HG03175 (cell line): ENCODE measurements around the gene ARSI.

ENCODE experiments used
- ATAC-seq: cut with Tn5 transposase; IDR thresholded peaks from one replicate; pipeline ENCODE4 v1.9.1; 2021; ENCODE audit warnings: mild to moderate bottlenecking, moderate library complexity; ENCODE audit not compliant: unreplicated experiment

Gene ARSI

GRCh38 chr5:150302301-150303069, at the start of gene ARSI:
Gene ARSI, minus strand, starts transcription at chr5:150302905. Its CDS starts 532 bp downstream, at chr5:150302373.
- no peak for ATAC-seq

GRCh38 chr5:150350524-150351344, 48.0 kb upstream of the ARSI start:
- ATAC-seq: peak; percentile 83

- ATAC-seq: no peak
Observed at GRCh38 chr5:150349681-150350275, 47.1 kb upstream of the ARSI start.

DNA sequence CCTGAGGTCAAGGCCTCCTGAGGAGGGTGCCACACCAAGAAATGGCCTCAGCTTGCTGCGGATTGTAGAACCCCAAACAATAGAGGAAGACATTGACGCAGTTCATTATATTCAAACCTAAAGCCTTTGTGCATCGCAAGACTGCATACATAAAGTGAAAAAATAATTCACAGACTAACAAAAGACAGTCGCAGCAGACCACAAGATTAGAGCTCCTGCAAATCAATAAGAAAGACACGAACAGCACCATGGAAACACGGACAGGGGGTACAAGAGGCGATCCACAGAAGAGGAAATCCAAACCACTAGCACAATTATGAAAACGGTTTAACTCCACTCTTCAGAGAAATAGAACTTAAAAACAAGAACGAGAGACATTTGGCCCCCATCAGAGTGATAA, 44.7 kb upstream of the ARSI start:
- ATAC-seq: no peak

- ATAC-seq: no peak
Observed at GRCh38 chr5:150347003-150347402, 44.3 kb upstream of the ARSI start.

- ATAC-seq: no peak
Observed at GRCh38 chr5:150346592-150346991, 43.9 kb upstream of the ARSI start.

DNA sequence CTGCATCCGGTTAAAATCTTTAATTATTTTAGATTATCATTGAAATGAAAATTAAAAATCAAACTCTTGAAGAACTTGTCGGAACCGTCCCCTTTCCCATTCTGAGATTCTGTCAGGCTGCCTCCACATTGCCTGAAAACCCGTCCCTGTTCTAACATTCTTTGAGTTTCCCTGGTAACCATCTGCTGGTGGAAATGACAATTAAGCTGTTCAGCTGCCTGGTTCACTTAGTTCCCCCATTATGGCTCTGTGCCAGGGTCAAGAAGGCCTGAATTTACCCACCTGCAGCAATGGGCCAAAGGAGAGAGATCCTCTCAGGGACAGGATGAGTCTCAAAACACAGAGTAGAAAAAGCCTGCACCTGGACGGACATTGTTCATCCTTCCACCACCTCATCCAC, 43.0 kb upstream of the ARSI start:
- ATAC-seq: no peak

DNA sequence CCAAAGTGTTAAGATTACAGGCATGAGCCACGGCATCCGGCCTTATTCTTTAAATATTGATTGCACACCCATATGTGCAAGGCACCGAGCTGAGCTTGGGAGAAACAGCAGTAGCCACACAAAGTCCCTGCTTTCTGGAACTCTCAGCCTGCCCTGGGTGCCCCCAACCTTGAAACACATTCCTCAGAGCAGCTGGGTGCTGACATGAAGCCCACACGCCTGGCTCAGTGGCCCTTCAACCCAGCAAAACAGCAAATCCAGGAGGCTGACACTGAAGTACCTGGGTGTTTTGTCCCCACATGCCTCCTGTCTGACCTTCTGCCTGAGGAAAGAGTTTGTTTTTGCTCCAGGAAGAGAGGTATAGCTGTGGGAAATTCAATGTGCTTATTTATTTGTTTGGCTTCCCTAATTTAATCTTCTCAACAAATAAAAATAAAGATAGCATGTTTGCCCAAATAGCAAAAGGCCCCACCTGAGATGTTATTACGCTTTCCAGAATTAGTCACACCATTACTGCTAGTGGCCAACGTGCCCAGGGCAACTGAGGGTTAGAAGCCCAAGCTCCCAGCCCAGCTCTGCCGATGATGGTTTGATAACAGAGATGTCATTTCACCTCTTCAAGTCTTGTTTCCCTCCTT, 41.4 kb upstream of the ARSI start:
- no peak for ATAC-seq

DNA sequence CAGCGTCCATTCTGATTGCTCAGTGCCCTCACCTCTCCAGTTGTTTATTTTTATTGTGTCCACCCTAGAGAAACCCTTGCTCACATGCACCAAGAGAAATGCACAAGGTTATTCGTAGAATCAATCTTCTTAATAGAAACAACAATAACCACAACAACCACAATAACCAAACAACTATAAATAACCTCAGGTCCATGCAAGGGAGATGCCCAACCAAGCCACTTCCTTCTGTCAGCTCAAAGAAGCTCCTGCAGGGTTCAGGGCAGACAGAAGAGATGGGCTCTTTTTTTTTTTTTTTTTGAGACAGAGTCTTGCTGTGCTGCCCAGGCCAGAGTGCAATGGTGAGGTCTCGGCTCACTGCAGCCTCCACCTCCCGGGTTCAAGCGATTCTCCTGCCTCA, 39.9 kb upstream of the ARSI start:
- ATAC-seq: no peak

- no peak for ATAC-seq
Observed at GRCh38 chr5:150341989-150342388, 39.3 kb upstream of the ARSI start.

GRCh38 chr5:150341331-150341730, 38.6 kb upstream of the ARSI start:
- no peak for ATAC-seq

- ATAC-seq: no peak
Observed at GRCh38 chr5:150340614-150341255, 38.0 kb upstream of the ARSI start.

GRCh38 chr5:150339841-150340240, 37.1 kb upstream of the ARSI start:
- no peak for ATAC-seq

GRCh38 chr5:150339165-150339564, 36.5 kb upstream of the ARSI start:
- ATAC-seq: no peak

DNA sequence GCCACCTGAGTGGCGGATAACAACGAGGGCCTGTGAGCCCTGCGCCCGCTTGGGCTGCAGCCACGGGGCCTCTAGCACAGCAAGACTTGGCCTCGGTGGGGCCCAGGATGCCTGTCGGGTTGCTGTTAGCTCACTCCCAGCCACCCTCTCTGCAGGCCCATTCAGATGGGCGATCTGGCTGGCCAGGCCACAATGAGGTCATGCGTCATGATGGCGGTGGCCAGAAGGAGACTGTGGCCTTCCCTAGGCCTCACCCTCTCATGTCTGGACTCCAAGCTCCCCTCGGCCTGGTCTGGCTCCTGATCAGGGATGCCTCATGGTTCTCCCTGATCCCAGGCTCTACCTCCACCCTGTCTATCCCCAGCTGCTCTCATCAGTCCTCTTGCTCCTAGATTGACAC, 35.8 kb upstream of the ARSI start:
- no peak for ATAC-seq

DNA sequence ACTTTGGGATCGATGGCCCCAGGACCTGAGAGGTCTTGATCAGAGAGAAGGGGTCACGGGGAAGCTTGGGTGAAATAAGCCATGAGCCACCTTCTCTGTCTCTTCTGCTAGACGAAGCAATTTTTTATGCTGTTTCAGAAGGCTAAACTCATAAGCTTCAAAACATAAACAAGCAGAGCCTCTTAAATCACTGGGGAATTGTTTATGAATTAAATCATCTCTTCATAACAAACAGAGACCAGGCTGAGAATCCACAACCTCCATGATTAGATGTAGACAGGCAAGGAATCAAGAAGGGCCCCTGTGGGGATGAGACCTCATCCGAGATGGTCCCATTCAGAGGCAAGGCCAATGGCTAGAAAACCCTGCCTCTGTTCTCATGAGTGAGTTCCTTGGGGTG, 33.1 kb upstream of the ARSI start:
- ATAC-seq: no peak

DNA sequence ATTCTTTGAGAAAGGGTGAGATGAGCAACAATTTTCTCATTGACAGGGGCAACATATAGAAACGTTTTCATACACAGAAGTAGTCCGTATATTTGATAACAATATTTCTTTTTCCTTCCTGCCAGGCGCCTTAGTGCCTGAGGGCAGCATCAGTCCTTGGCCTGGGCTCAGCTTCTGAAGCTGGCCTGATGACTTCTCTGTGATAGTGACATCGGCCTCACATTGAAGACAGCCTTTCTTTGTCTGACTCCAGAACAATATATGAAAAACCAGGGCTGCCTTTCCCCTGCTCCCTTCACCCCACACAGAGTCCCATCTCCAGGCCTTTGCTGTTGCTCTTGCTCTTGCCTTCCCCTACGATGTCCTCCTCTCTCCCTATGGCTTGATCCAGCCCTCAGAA, 30.7 kb upstream of the ARSI start:
- ATAC-seq: no peak

GRCh38 chr5:150329881-150330876, 27.5 kb upstream of the ARSI start:
- no peak for ATAC-seq

DNA sequence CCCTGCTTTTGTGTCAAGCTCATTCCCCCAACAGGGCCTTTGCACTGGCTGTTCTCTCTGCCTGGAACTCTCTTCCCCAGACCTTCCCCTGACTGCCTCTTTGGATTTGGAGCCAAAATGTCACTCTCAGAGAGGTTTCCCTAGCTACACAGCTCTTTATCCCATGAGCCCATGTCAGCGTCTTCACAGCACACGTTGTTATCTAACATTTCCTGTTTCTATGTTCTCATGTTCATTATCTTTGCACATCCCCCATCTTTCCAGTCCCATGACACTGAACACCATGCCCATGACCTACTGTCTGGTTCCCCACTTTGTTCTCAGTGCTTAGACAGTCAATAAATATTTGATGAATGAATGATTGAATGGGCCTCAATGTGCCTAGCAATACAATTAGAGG, 26.3 kb upstream of the ARSI start:
- ATAC-seq: no peak

DNA sequence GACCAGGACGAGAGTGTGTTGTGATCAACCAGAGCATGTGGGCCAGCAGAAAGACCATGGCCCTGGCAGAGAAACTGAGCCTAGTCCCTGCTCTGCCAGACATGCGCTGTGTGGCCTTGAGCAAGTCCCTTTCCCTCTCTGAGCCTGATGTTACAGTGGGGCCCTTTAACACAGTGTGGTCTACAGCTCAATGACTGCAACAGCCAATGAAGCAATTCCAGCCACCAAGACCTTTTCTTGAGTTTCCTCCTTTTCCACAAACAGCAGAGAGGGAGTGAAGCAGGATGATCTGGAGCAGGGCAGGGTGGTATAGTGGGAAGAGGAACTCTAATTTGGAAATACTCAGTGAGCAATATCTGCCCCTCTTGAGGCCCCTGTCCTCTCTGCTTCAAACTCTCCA, 25.8 kb upstream of the ARSI start:
- no peak for ATAC-seq
